GM19395 (cell line): ENCODE measurements around the gene FAXDC2.
"Not testable (repeated sequence)": the region's sequence is repeated elsewhere in the genome, so short reads cannot be mapped to it uniquely, and the experiment has no call there.

Source experiments
- ATAC-seq: cut with Tn5 transposase; IDR thresholded peaks from one replicate; pipeline ENCODE4 v1.9.1; 2021; ENCODE audit warnings: mild to moderate bottlenecking, moderate library complexity; ENCODE audit not compliant: unreplicated experiment

The FAXDC2 gene

GRCh38 chr5:154862766-154863165 is 12.4 kb upstream of the FAXDC2 start:
- no peak for ATAC-seq

DNA sequence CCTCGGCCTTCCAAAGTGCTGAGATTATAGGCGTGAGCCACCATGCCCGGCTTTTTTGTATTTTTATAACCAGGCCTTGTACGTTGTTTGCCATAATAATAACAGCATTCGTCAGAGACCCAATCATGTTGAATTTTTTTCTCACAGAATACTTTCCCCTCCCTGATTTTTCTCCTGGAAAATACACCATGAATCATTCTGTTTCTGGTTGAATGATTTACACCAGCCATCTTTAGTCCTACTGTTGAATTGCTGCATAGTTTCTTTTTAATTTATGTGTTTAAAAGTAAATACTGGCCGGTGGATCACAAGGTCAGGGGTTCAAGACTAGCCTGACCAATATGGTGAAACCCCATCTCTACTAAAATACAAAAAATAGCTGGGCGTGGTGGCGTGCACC is 11.5 kb upstream of the FAXDC2 start:
- ATAC-seq: no peak

DNA sequence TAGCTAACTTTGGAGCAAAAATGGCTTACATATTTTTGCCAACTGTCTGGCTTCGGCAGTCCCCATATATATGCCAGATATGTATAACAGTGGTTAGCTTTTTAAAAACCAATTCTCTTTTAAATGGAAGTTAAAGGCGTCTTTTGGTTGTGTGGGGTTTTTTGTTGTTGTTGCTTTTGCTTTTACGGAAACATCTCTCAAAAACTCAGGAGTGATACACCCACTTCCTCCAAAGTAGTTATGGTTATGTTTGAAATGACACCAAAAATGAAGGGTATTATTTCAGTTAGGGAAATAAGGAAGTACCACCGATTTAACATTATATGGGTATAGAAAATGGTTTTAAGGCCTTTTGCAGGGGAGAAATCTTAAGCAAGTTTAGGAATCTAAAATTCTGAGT is 10.4 kb upstream of the FAXDC2 start:
- ATAC-seq: no peak

DNA sequence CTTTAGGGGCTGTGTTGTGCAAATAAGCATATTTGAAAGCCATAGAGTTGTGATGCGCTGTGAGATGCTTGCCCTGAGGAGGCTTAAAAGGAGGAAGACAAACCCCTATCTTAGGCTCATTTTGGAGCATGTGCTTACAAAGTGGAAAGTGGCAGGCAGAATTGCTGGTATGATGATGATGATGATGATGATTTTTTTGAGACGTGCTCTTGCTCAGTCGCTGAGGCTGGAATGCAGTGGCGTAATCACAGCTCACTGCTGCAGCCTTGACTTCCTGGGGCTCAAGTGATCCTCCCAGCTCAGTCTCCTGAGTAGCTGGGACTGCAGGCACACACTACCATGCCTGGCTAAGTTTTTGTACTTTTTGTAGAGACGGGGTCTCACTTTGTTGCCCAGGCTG is 9.7 kb upstream of the FAXDC2 start:
- no peak for ATAC-seq

GRCh38 chr5:154858972-154859871 is 8.8 kb upstream of the FAXDC2 start:
- no peak for ATAC-seq

GRCh38 chr5:154858297-154858971 is 8.0 kb upstream of the FAXDC2 start, which contains the start of gene CNOT8:
Gene CNOT8, plus strand, starts transcription at chr5:154858627. Its CDS starts 4,652 bp downstream, at chr5:154863279.
- ATAC-seq: peak; percentile 72

GRCh38 chr5:154857530-154858296 is 7.3 kb upstream of the FAXDC2 start:
- peak; percentile 66 for ATAC-seq

- no peak for ATAC-seq
Measured at GRCh38 chr5:154851351-154851750, 948 bp upstream of the FAXDC2 start.

DNA sequence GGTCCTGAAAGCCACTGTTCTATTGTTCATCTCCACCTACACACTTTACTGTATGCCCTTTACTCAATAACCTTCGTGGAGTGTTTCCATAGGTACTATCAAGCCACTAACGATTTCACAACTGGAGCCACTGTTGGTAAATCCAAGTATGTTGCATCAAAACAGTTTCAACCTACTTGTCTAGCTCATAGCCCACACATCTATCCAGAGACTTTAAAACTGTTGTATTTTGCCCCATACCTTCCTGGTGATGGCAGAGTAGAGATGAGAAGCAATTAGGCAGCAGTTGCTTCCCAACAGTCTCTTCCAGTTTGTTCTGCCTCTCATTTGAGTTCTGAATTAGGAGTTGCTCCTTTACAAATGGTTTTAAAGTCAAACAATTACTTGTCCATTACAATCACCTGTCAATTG is 607 bp downstream of the FAXDC2 start:
- ATAC-seq: no peak

GRCh38 chr5:154849264-154849785 is 1.1 kb downstream of the FAXDC2 start:
- ATAC-seq: no peak

- ATAC-seq: no peak
Measured at GRCh38 chr5:154844809-154845208, 5.6 kb downstream of the FAXDC2 start.

GRCh38 chr5:154842689-154843530 is 7.5 kb downstream of the FAXDC2 start:
- no peak for ATAC-seq

- no peak for ATAC-seq
Measured at GRCh38 chr5:154841273-154841661, 9.1 kb downstream of the FAXDC2 start.

DNA sequence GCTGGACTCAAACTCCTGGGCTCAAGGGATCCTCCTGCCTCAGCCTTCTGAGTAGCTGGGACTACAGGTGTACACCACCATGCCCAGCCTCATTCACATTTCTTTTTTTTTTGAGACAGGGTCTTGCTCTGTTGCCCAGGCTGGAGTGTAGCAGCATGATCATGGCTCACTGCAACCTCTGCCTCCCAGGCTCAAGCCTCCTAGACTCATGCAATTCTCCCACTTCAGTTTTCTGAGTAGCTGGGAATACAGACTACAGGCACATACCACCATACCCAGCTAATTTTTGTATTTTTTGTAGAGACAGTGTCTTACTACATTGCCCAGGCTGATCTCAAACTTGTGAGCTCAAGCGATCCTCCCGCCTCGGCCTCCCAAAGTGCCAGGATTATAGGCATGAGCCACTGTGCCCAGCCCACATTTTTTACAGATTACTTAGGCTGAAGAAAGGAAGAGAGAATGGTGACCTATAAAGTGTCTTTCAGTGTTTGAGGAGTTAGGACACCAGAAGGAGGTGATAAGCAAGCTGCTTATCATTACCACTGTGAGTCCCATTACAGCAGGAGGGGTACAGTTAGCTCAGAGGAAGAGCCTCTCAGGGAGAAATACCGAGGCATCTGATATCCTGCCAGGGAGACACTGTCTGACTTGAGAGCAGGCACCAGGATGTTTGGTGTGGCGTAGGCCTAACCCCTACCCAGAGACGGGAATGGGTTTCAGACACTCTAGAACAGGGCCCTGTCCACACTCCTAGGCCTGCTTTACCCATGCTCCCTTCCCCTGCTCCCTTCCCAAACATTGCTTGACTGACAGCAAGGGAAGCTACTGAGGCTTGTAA is 9.7 kb downstream of the FAXDC2 start:
- no peak for ATAC-seq

DNA sequence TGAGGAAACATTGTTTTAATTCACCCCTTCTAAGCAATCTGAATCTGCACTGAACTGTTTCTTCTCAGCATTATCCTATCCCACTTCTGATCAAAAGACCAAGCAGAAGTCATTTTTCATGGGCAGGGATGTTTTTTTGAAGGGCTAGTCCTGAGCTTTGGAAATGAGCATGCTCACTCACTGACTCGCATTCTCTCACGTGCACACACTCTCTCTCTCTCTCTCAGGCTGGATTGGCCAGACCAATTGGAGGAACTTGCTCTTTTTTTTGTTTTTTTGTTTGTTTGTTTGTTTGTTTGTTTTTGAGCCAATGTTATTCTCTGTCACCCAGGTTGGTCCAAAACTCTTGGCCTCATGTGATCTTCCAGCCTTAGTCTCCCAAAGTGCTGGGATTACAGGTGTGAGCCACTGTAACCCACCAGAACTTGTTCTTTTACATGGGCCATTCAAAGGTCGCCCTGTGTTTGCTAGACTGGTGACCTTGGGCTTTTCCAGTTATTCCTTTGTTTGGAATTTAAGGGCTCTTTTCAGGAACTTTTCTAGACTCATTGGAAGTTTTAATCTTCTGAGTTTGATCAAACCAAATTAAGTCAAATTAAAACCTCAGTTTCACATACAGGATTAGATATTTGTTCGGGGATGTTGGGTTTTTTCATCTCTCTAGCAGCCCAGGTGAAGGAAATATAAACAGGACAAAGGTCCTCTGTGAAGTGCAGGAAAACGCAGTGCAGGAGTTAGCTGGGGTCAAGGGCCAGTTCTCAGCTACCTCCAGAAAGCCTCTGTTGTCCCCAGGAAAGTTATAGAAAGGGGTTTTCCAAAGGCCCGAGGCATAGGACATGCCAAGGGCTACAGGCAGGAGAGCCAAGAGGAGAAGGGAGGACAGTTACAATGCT is 13.1 kb downstream of the FAXDC2 start:
- ATAC-seq: no peak

- ATAC-seq: no peak
Measured at GRCh38 chr5:154836225-154836624, 14.2 kb downstream of the FAXDC2 start.

- not testable (repeated sequence) for ATAC-seq
Measured at GRCh38 chr5:154835701-154836052, 14.7 kb downstream of the FAXDC2 start.

DNA sequence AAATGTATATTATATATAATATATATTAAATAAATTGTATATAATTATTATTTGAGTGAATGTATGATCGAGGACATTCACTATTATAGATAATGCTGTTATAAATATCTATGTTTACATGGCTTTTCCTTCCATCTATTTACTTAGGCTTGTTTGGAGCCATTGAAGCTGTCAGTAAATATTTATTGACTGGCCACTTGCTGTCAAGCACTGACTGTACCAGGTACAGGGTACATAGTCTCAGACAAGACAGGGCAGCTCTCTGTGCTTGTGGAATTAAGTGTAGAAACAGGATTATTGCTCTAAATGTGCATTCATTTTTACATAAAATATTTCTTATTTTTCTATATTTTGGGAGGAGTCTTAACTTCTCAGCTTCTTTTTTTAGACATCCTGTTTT is 16.4 kb downstream of the FAXDC2 start:
- no peak for ATAC-seq
